HEK293 (cell line): Measurements from ENCODE around the gene GJB5.

Experiments
- CTCF ChIA-PET: fragments of 350-600 bp; formaldehyde crosslinking; extraction: SDS; loops from one replicate; lab custom pipeline; 2021; ENCODE audit warnings: antibody characterized with exemption; lab: Yijun Ruan, JAX
- POLR2A ChIA-PET: fragments of 300-600 bp; formaldehyde crosslinking; extraction: SDS; loops from one replicate; lab custom pipeline; 2020; ENCODE audit warnings: antibody characterized with exemption, inconsistent platforms; lab: Yijun Ruan, JAX
- H3K27ac ChIP-seq: fragments of 200-500 bp; sonication (Bioruptor generic); 2 replicates; pipeline ENCODE4 v1.5.1; 2014; ENCODE audit warnings: low read depth, low read length, control low read depth, inconsistent platforms; ENCODE audit errors: extremely low read depth
- H3K36me3 ChIP-seq, 2 experiments: fragments of 200-500 bp in 1 of 2; sonication (Bioruptor generic) in 1 of 2; 1 replicate in 1 of 2; 2 replicates in 1 of 2; pipeline ENCODE4 v1.5.1; 2014 to 2017; ENCODE audit warnings: inconsistent platforms in 2 of 2, low read length in 2 of 2; ENCODE audit not compliant: control insufficient read depth in 2 of 2, insufficient read depth in 1 of 2
- H3K4me1 ChIP-seq: fragments of 200-500 bp; sonication (Bioruptor generic); 2 replicates; pipeline ENCODE4 v1.5.1; 2014; ENCODE audit warnings: mild to moderate bottlenecking, low read length, inconsistent platforms; ENCODE audit not compliant: control insufficient read depth, insufficient read depth
- H3K4me3 ChIP-seq: 2 replicates; pipeline ENCODE4 v1.5.1; 2011; ENCODE audit warnings: low read depth, mild to moderate bottlenecking, control low read depth, low read length, moderate library complexity
- H3K9me3 ChIP-seq: fragments of 200-500 bp; sonication (Bioruptor generic); 2 replicates; pipeline ENCODE4 v1.5.1; 2014; ENCODE audit warnings: low read depth, low read length, inconsistent platforms; ENCODE audit not compliant: control insufficient read depth, insufficient read depth
- EGR2 ChIP-seq: fragments of 450-650 bp; formaldehyde crosslinking; IDR thresholded peaks from 2 replicates; pipeline ENCODE4 v1.5.1; 2016; ENCODE audit warnings: low read depth, missing biosample characterization, missing genetic modification characterization
- KLF10 ChIP-seq: fragments of 450-650 bp; IDR thresholded peaks from 2 replicates; pipeline ENCODE4 v1.5.1; 2018; ENCODE audit warnings: missing biosample characterization, mild to moderate bottlenecking, missing genetic modification characterization
- MYNN ChIP-seq: fragments of 450-650 bp; formaldehyde crosslinking; IDR thresholded peaks from 2 replicates; pipeline ENCODE4 v1.5.1; 2016; ENCODE audit warnings: missing biosample characterization, missing genetic modification characterization, borderline replicate concordance
- MZF1 ChIP-seq: fragments of 450-650 bp; formaldehyde crosslinking; IDR thresholded peaks from 2 replicates; pipeline ENCODE4 v1.5.1; 2017; ENCODE audit warnings: missing biosample characterization, missing genetic modification characterization, borderline replicate concordance
- YY2 ChIP-seq: fragments of 450-650 bp; formaldehyde crosslinking; IDR thresholded peaks from 2 replicates; pipeline ENCODE4 v1.5.1; 2016; ENCODE audit warnings: missing biosample characterization, missing genetic modification characterization
- ZBTB26 ChIP-seq: fragments of 450-650 bp; formaldehyde crosslinking; optimal IDR thresholded peaks from 2 replicates; pipeline ENCODE3; 2016; ENCODE audit warnings: missing biosample characterization, mild to moderate bottlenecking, missing genetic modification characterization
- ZBTB44 ChIP-seq: fragments of 450-650 bp; IDR thresholded peaks from 2 replicates; pipeline ENCODE4 v1.5.1; 2018; ENCODE audit warnings: missing biosample characterization, mild to moderate bottlenecking, missing genetic modification characterization
- ZNF133 ChIP-seq: fragments of 450-650 bp; formaldehyde crosslinking; IDR thresholded peaks from 2 replicates; pipeline ENCODE4 v1.5.1; 2016; ENCODE audit warnings: missing biosample characterization, missing genetic modification characterization
- ZNF140 ChIP-seq: fragments of 450-650 bp; formaldehyde crosslinking; IDR thresholded peaks from 2 replicates; pipeline ENCODE4 v1.5.1; 2016; ENCODE audit warnings: missing biosample characterization, missing genetic modification characterization
- ZNF274 ChIP-seq, 2 experiments: fragments of 200-500 bp in 1 of 2; fragments of 450-650 bp in 1 of 2; sonication (Bioruptor generic) in 1 of 2; formaldehyde crosslinking in 1 of 2; IDR thresholded peaks; 2 replicates each; pipeline versions ENCODE4 v1.5.1 to v1.6.1; 2014 to 2016; ENCODE audit warnings: borderline replicate concordance in 1 of 2, inconsistent platforms in 1 of 2, low read length in 1 of 2, missing biosample characterization in 1 of 2, missing genetic modification characterization in 1 of 2
- ZNF280D ChIP-seq: fragments of 450-650 bp; formaldehyde crosslinking; IDR thresholded peaks from 2 replicates; pipeline ENCODE4 v1.5.1; 2016; ENCODE audit warnings: missing biosample characterization, missing genetic modification characterization
- ZNF362 ChIP-seq: fragments of 450-650 bp; formaldehyde crosslinking; IDR thresholded peaks from 2 replicates; pipeline ENCODE4 v1.5.1; 2016; ENCODE audit warnings: missing biosample characterization, missing genetic modification characterization
- ZNF366 ChIP-seq: fragments of 450-650 bp; formaldehyde crosslinking; conservative IDR thresholded peaks from 2 replicates; pipeline ENCODE4 v1.5.1; 2016; ENCODE audit warnings: missing biosample characterization, missing genetic modification characterization
- ZNF513 ChIP-seq: fragments of 450-650 bp; IDR thresholded peaks from 2 replicates; pipeline ENCODE4 v1.5.1; 2018; ENCODE audit warnings: missing biosample characterization, missing genetic modification characterization
- ZNF521 ChIP-seq: fragments of 450-650 bp; formaldehyde crosslinking; IDR thresholded peaks from 2 replicates; pipeline ENCODE4 v1.5.1; 2017; ENCODE audit warnings: missing biosample characterization, mild to moderate bottlenecking, missing genetic modification characterization
- ZNF544 ChIP-seq: fragments of 450-650 bp; formaldehyde crosslinking; IDR thresholded peaks from 2 replicates; pipeline ENCODE4 v1.5.0; 2017; ENCODE audit warnings: missing biosample characterization, missing genetic modification characterization
- ZNF555 ChIP-seq: fragments of 450-650 bp; formaldehyde crosslinking; conservative IDR thresholded peaks from 2 replicates; pipeline ENCODE4 v1.5.1; 2017; ENCODE audit warnings: missing biosample characterization, mild to moderate bottlenecking, missing genetic modification characterization, inconsistent platforms
- ZNF621 ChIP-seq: fragments of 450-650 bp; formaldehyde crosslinking; IDR thresholded peaks from 2 replicates; pipeline ENCODE4 v1.5.1; 2017; ENCODE audit warnings: missing biosample characterization, missing genetic modification characterization
- ZNF677 ChIP-seq: fragments of 450-650 bp; IDR thresholded peaks from 2 replicates; pipeline ENCODE4 v1.5.0; 2018; ENCODE audit warnings: missing biosample characterization, mild to moderate bottlenecking, missing genetic modification characterization, moderate library complexity
- ZNF707 ChIP-seq: fragments of 450-650 bp; formaldehyde crosslinking; IDR thresholded peaks from 2 replicates; pipeline ENCODE4 v1.5.1; 2016; ENCODE audit warnings: missing biosample characterization, missing genetic modification characterization
- ZNF776 ChIP-seq: fragments of 450-650 bp; formaldehyde crosslinking; IDR thresholded peaks from 2 replicates; pipeline ENCODE4 v1.5.0; 2017; ENCODE audit warnings: missing biosample characterization, missing genetic modification characterization, borderline replicate concordance
- ZNF830 ChIP-seq: fragments of 450-650 bp; IDR thresholded peaks from 2 replicates; pipeline ENCODE4 v1.5.0; 2018; ENCODE audit warnings: missing biosample characterization, missing genetic modification characterization, low read depth, mild to moderate bottlenecking, moderate library complexity

Gene GJB5

GRCh38 chr1:34795916-34796315 lies 41.1 kb downstream of the GJB5 start:
- no peaks in the 10 kb centered on the region for H3K36me3 ChIP-seq
- H3K4me3 ChIP-seq: no peak overlapping the region
- ChIA-PET CTCF (interaction anchor here (0.6 to 1.4 kb wide), 2 partner anchors 9 to 38 kb away, joined by 3 to 4 read pairs; no protein-coding TSS in a partner anchor), POLR2A (no interaction called here)
- H3K9me3 ChIP-seq: no peaks in the 10 kb centered on the region
- no peak overlapping the region for H3K27ac ChIP-seq
- no peaks in the 10 kb centered on the region for H3K4me1 ChIP-seq
- no peak for TF ChIP-seq ZNF621 (tag by site-specific recombination)
- TF ChIP-seq ZNF133 (tag by site-specific recombination): no peak
- no peak for TF ChIP-seq EGR2 (tag by site-specific recombination)
- no peak for TF ChIP-seq ZNF707 (tag by site-specific recombination)
- TF ChIP-seq MZF1 (tag by site-specific recombination): no peak
- TF ChIP-seq ZNF776 (tag by site-specific recombination): no peak
- TF ChIP-seq YY2: no peak
- TF ChIP-seq ZNF555 (tag by site-specific recombination): no peak

GRCh38 chr1:34796990-34797389 lies 42.1 kb downstream of the GJB5 start:
- H3K36me3 ChIP-seq: no peaks in the 10 kb centered on the region
- ChIA-PET CTCF (interaction anchor here (0.7 to 2.4 kb wide), 4 partner anchors 8 to 1832 kb away, joined by 3 to 8 read pairs (median 3); no protein-coding TSS in a partner anchor), POLR2A (no interaction called here)
- no peak for TF ChIP-seq ZNF366 (tag by site-specific recombination)
- no peak for TF ChIP-seq ZNF513 (tag by site-specific recombination)
- TF ChIP-seq ZNF140: no peak
- no peak for TF ChIP-seq ZBTB44
- TF ChIP-seq ZNF677 (tag by site-specific recombination): no peak
- no peak for TF ChIP-seq ZBTB26 (tag by site-specific recombination)
- TF ChIP-seq ZNF274 (IDR thresholded peaks at IDR 0.05; ENCODE audit: low read length): no peak
- TF ChIP-seq ZNF274 (tag by site-specific recombination; IDR thresholded peaks at IDR 0.05; ENCODE audit: borderline replicate concordance): no peak
- H3K9me3 ChIP-seq: no peaks in the 10 kb centered on the region
- no peak overlapping the region for H3K4me3 ChIP-seq
- H3K27ac ChIP-seq: no peak overlapping the region
- no peaks in the 10 kb centered on the region for H3K4me1 ChIP-seq

GRCh38 chr1:34800214-34800613 lies 45.4 kb downstream of the GJB5 start:
- Histone ChIP-seq H3K27ac (no peak overlapping the region), H3K4me3 (no peak overlapping the region), H3K4me1 (no peaks in the 10 kb centered on the region), H3K9me3 (no peaks in the 10 kb centered on the region), H3K36me3 (no peaks in the 10 kb centered on the region)
- POLR2A ChIA-PET: no interaction called here
- CTCF ChIA-PET: no interaction called here
- TF ChIP-seq KLF10 (tag by site-specific recombination) (no peak), ZNF280D (no peak), MYNN (tag by site-specific recombination) (no peak), ZNF521 (tag by site-specific recombination) (no peak), ZNF621 (tag by site-specific recombination) (no peak), ZNF830 (tag by site-specific recombination) (no peak), ZNF140 (no peak), ZNF362 (no peak), YY2 (no peak), ZNF544 (tag by site-specific recombination) (no peak)
